NCI-H82 treated with DMSO at 0.1 percent for 48 hours (cell line): Measurements from ENCODE around the gene STK32C.
"Not testable (repeated sequence)": the region's sequence is repeated elsewhere in the genome, so short reads cannot be mapped to it uniquely, and the experiment has no call there.

Experiments used
- DNase-seq: peaks from one replicate; lab custom pipeline; 2025; ENCODE audit not compliant: unreplicated experiment; lab: John Stamatoyannopoulos, UW

STK32C gene

DNA sequence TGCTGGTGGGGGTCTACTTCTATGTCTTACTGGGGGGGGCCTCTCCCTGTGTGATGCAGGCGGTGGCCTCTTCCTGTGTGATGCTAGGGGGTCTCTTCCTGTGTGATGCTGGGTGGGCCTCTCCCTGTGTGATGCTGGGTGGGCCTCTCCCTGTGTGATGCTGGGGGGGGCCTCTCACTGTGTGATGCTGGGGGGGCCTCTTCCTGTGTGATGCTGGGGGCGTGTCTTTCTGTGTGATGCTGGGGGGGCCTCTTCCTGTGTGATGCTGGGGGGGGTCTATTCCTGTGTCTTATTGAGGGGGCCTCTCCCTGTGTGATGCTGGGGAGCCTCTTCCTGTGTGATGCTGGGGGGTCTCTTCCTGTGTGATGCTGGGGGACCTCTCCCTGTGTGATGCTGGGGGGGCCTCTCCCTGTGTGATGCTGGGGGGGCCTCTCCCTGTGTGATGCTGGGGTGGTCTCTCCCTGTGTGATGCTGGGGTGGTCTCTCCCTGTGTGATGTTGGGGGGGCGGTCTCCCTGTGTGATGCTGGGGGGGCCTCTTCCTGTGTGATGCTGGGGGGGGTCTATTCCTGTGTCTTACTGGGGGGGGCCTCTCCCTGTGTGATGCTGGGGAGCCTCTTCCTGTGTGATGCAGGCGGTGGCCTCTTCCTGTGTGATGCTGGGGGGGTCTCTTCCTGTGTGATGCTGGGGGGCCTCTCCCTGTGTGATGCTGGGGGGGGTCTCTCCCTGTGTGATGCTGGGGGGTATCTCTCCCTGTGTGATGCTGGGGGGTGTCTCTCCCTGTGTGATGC lies 146.7 kb downstream of the STK32C start:
- DNase-seq, result not testable (repeated sequence)

DNA sequence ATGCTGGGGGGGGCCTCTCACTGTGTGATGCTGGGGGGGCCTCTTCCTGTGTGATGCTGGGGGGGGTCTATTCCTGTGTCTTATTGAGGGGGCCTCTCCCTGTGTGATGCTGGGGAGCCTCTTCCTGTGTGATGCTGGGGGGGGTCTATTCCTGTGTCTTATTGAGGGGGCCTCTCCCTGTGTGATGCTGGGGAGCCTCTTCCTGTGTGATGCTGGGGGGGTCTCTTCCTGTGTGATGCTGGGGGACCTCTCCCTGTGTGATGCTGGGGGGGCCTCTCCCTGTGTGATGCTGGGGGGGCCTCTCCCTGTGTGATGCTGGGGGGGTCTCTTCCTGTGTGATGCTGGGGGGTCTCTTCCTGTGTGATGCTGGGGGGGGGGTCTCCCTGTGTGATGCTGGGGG lies 147.5 kb downstream of the STK32C start:
- DNase-seq, result not testable (repeated sequence)

DNA sequence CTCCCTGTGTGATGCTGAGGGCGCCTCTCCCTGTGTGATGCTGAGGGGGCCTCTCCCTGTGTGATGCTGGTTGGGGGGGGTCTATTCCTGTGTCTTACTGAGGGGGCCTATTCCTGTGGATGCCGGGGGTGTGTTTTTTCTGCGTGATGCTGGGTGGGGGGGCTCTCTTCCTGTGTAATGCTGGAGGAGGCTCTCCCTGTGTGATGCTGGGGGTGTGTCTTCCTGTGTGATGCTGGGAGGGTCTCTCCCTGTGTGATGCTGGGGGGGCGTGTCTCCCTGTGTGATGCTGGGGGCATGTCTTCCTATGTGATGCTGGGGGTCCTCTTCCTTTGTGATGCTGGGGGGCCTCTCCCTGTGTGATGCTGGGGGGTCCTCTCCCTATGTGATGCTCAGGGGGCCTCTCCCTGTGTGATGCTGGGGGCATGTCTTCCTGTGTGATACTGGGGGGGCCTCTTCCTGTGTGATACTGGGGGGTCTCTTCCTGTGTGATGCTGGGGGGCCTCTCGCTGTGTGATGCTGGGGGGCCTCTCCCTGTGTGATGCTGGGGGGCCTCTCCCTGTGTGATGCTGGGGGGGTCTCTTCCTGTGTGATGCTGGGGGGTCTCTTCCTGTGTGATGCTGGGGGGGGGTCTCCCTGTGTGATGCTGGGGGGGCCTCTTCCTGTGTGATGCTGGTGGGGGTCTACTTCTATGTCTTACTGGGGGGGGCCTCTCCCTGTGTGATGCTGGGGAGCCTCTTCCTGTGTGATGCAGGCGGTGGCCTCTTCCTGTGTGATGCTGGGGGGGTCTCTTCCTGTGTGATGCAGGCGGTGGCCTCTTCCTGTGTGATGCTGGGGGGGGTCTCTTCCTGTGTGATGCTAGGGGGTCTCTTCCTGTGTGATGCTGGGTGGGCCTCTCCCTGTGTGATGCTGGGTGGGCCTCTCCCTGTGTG lies 148.2 kb downstream of the STK32C start:
- DNase-seq, result not testable (repeated sequence)

DNA sequence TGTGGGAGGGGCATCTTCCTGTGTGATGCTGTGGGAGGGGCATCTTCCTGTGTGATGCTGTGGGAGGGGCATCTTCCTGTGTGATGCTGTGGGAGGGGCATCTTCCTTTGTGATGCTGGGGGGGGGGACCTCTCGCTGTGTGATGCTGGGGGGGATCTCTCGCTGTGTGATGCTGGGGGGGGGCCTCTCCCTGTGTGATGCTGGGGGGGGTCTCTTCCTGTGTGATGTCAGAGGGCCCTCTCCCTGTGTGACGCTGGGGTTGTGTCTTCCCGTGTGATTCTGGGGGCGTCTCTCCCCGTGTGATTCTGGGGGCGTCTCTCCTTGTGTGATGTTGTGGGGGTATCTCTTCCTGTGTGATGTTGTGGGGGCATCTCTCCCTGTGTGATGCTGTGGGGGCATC lies 148.9 kb downstream of the STK32C start:
- no peak for DNase-seq

- DNase-seq, result no peak
These were observed 149.5 kb downstream of the STK32C start for GRCh38 chr10:132158122-132158741.
